ENCODE measurements around the gene TMC4.

DNA sequence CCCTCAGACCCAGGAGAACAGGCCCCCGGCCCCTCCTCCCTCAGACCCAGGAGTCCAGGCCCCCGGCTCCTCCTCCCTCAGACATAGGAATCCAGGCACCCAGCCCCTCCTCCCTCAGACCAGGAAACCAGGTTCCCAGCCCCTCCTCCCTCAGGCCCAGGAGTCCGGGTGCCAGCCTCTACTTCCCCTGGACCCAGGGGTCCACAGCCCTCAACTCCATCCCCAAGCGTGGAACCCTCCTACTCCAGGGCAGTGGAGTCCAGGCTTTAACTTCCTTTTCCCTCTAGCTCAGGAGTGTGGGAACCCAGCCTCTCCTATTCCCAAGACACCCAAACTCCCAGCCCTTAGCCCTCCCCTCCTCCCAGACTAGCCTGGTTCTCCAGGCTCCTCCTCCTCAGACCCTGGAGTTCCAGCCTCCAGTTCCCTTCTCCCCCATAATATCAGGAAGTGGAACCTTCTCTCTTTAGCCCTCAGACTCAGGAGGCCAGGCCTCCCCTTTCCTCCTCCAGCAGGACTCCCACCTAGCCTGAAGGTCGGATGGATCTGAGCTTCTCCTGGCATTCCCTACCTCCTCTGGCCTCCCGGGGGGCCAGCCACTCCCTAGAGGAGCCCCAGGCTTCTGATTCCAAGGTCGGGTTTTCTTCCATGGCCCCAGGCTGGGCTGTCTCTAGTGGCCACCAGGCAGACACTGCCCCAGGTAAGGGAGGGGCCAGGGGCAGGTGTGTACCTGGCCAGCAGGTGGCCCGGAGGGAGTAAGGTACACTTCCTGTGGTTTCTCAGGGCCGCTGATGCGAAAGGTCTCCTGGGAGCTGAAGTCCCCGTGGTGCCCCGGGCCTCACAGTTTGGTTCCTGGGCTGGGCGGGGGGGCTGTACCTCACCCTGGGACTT lies at the start of gene TMC4:
- TF ChIP-seq, protein P1, sequence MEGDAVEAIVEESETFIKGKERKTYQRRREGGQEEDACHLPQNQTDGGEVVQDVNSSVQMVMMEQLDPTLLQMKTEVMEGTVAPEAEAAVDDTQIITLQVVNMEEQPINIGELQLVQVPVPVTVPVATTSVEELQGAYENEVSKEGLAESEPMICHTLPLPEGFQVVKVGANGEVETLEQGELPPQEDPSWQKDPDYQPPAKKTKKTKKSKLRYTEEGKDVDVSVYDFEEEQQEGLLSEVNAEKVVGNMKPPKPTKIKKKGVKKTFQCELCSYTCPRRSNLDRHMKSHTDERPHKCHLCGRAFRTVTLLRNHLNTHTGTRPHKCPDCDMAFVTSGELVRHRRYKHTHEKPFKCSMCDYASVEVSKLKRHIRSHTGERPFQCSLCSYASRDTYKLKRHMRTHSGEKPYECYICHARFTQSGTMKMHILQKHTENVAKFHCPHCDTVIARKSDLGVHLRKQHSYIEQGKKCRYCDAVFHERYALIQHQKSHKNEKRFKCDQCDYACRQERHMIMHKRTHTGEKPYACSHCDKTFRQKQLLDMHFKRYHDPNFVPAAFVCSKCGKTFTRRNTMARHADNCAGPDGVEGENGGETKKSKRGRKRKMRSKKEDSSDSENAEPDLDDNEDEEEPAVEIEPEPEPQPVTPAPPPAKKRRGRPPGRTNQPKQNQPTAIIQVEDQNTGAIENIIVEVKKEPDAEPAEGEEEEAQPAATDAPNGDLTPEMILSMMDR (IDR thresholded peaks at IDR 0.05; ENCODE audit: poor library complexity): peak; percentile 42
- no peak for TF ChIP-seq EZH2 (IDR thresholded peaks at IDR 0.05; ENCODE audit: borderline replicate concordance)

Measured in hepatocyte (in vitro differentiated cells).